Activated T-helper 17 cell treated with anti-CD3 and anti-CD28 coated beads, Interleukin-2, amount 50 U/mL, for 72 hours (primary cell): Measurements from ENCODE around the gene EGFR. TPM values are rescaled to one million over a fixed set of nuclear protein-coding genes. Genes with fewer than 3 reads are reported as not detected.
"Not testable (repeated sequence)": the region's sequence is repeated elsewhere in the genome, so short reads cannot be mapped to it uniquely, and the experiment has no call there.

Experiments
- ATAC-seq: fragments of 150-1000 bp; cut with Tn5 transposase; replicated peaks from 2 replicates; pipeline ENCODE4 v1.10.0; 2021; ENCODE audit warnings: mild to moderate bottlenecking, moderate library complexity
- H3K27ac Mint-ChIP-seq: one replicate; pipeline ENCODE4 v1.8.0; 2022; ENCODE audit warnings: mixed read lengths
- H3K27me3 Mint-ChIP-seq: one replicate; pipeline ENCODE4 v1.8.0; 2022; ENCODE audit warnings: mixed read lengths
- H3K36me3 Mint-ChIP-seq: one replicate; pipeline ENCODE4 v1.8.0; 2022; ENCODE audit warnings: low read depth, mild to moderate bottlenecking, mixed read lengths
- H3K4me1 Mint-ChIP-seq: one replicate; pipeline ENCODE4 v1.8.0; 2022; ENCODE audit warnings: mixed read lengths
- H3K4me3 Mint-ChIP-seq: one replicate; pipeline ENCODE4 v1.8.0; 2022; ENCODE audit warnings: mild to moderate bottlenecking, mixed read lengths
- H3K9me3 Mint-ChIP-seq: one replicate; pipeline ENCODE4 v1.8.0; 2022; ENCODE audit warnings: mixed read lengths
- total RNA-seq, 2 donors: library from RNA; stranded (reverse); gene quantifications; one replicate each; pipeline ENCODE4 v1.2.3, GENCODE V29; 2022

The EGFR gene
- total RNA-seq, 2 donors from 2014 or later: 0.02 TPM; not detected in 1

DNA sequence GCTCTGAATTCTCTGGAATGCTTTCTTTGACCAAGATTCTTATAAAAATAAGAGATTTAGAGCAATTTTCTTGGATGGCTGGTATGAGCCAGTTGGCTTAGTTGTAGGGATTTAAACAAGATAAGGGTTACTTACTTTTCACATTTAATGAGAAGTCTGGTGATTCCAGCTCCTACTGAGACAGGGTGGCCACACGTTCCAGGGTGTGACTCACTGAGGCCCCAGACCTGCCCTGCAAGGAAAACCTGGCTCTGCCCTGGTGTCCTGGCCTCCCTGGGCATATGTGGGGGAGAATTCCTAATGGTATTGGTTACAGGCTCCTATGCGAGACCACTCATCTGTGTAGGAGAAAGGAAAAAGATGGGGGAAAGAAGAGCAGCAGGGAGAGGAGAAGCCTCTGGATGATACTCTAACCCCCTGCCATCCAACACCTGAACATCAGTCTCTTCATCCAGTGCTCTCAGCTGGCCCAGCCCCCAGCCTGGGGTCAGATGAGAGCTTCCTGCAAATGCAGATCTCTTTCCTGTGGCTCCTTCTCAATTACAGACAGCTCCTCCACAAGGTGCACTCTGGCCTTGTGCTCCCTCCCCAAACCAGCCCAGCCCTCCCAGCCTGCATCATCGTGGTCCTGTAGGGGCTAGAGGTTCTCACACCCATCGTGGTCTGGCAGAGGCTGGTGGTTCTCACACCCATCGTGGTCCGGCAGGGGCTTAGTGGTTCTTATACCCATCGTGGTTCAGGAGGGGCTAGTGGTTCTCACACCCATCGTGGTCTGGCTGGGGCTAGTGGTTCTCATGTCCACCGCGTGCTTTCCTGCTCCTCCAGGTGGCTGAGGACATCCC, 139.9 kb downstream of the EGFR start:
- H3K36me3 Mint-ChIP-seq: no peaks in the 10 kb centered on the region
- H3K9me3 Mint-ChIP-seq: no peaks in the 10 kb centered on the region
- no peaks in the 10 kb centered on the region for H3K4me1 Mint-ChIP-seq

DNA sequence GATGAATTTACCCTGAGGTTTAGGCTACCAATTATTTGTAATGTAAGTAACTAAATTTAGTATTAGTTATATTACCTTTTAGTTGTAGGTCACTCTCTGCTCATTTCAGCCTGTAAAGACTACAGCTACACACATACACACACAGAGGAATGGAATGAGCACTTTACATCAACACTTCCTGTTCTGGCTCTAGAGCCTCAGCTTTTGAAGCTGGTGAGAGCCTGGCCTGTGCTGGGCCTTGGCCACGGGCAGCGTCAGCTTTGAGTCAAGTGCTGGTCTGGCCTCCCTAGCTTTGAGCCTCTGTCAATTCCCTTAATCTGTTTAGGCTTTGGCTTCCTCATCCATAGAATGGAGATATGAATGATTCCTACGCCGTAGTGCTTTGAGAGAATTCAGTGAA, 141.7 kb downstream of the EGFR start:
- H3K4me3 Mint-ChIP-seq: no peak overlapping the region
- peaks cover 9% of the 10 kb centered on the region for H3K27me3 Mint-ChIP-seq
- no peaks in the 10 kb centered on the region for H3K36me3 Mint-ChIP-seq
- no peaks in the 10 kb centered on the region for H3K9me3 Mint-ChIP-seq
- H3K4me1 Mint-ChIP-seq: no peaks in the 10 kb centered on the region
- H3K27ac Mint-ChIP-seq: no peak overlapping the region
- no peak for ATAC-seq

More for the DNA sequence above, 139.9 kb downstream of the EGFR start:
- H3K4me3 Mint-ChIP-seq: no peak overlapping the region
- H3K27me3 Mint-ChIP-seq: peaks cover 12% of the 10 kb centered on the region
- H3K27ac Mint-ChIP-seq: no peak overlapping the region
- ATAC-seq: no peak

DNA sequence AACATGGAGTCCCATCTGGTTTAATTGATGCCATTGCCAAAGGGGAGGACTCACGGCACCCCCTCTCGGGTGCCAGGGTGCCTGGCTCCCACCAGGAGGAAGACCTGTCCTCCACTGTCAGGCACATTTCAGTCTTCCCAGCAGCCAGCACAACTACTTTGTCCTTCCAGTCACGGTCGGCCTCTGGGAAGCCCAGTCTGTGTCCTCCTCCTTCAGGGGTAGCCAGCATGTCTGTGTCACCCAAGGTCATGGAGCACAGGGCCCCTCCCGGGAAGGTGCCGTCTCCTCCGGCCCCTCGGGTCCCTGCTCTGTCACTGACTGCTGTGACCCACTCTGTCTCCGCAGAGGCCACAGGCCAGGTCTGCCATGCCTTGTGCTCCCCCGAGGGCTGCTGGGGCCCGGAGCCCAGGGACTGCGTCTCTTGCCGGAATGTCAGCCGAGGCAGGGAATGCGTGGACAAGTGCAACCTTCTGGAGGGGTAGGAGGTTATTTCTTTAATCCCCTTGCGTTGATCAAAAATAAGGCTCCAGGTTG, 142.4 kb downstream of the EGFR start:
- Mint-ChIP-seq H3K36me3 (no peaks in the 10 kb centered on the region), H3K27ac (no peak overlapping the region), H3K27me3 (peaks cover 10% of the 10 kb centered on the region), H3K9me3 (peaks cover 1% of the 10 kb centered on the region), H3K4me3 (no peak overlapping the region), H3K4me1 (peaks cover 1% of the 10 kb centered on the region)
- ATAC-seq: no peak

GRCh38 chr7:55162476-55162875, 143.7 kb downstream of the EGFR start:
- H3K4me1 Mint-ChIP-seq: peaks cover 9% of the 10 kb centered on the region
- H3K27me3 Mint-ChIP-seq: peaks cover 10% of the 10 kb centered on the region
- no peak overlapping the region for H3K27ac Mint-ChIP-seq
- H3K9me3 Mint-ChIP-seq: peaks cover 8% of the 10 kb centered on the region
- H3K4me3 Mint-ChIP-seq: no peak overlapping the region
- no peak for ATAC-seq
- H3K36me3 Mint-ChIP-seq: no peaks in the 10 kb centered on the region

GRCh38 chr7:55163733-55164132, 144.9 kb downstream of the EGFR start:
- no peak overlapping the region for H3K27ac Mint-ChIP-seq
- ATAC-seq: no peak

DNA sequence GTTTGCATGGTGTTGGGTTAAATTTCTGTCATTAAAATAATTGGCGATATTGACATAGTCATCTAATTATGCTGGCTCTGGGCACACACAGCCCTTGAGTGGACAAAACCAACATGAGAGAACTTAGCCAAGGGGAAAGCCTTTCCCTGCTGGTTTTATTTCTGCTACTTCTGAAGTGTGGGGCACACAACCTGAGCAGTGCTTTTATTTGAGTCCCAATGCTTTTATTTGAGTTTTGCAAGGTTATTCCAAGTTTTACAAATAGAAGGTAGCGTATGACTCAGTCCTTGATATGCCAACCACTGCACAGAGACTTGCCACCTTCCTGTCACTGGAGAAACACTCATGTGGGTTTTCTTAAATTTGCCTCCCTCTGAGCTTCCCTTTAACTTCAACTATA, 145.7 kb downstream of the EGFR start:
- no peaks in the 10 kb centered on the region for H3K36me3 Mint-ChIP-seq
- peaks cover 7% of the 10 kb centered on the region for H3K27me3 Mint-ChIP-seq
- H3K4me3 Mint-ChIP-seq: no peak overlapping the region
- no peak for ATAC-seq
- no peak overlapping the region for H3K27ac Mint-ChIP-seq
- H3K4me1 Mint-ChIP-seq: peaks cover 9% of the 10 kb centered on the region
- peaks cover 8% of the 10 kb centered on the region for H3K9me3 Mint-ChIP-seq

More at GRCh38 chr7:55163733-55164132, 144.9 kb downstream of the EGFR start:
- Mint-ChIP-seq H3K36me3 (no peaks in the 10 kb centered on the region), H3K4me3 (no peak overlapping the region), H3K4me1 (peaks cover 9% of the 10 kb centered on the region), H3K27me3 (peaks cover 10% of the 10 kb centered on the region), H3K9me3 (peaks cover 8% of the 10 kb centered on the region)

DNA sequence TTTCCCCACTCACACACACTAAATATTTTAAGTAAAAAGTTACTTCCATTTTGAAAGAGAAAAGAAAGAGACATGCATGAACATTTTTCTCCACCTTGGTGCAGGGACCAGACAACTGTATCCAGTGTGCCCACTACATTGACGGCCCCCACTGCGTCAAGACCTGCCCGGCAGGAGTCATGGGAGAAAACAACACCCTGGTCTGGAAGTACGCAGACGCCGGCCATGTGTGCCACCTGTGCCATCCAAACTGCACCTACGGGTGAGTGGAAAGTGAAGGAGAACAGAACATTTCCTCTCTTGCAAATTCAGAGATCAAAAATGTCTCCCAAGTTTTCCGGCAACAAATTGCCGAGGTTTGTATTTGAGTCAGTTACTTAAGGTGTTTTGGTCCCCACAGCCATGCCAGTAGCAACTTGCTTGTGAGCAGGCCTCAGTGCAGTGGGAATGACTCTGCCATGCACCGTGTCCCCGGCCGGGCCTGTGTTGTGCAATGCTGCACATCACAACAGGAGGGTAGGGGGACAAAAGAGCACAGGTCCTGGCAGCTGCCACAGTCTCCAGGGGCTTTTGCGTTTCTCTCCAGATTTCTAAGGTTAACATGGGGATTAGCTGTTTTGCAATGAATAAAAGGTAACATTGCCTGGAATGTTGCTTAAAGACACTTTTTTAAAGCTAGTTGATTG, 146.5 kb downstream of the EGFR start:
- Mint-ChIP-seq H3K4me3 (no peak overlapping the region), H3K9me3 (peaks cover 8% of the 10 kb centered on the region), H3K36me3 (no peaks in the 10 kb centered on the region), H3K27ac (no peak overlapping the region), H3K4me1 (peaks cover 9% of the 10 kb centered on the region), H3K27me3 (peaks cover 8% of the 10 kb centered on the region)
- no peak for ATAC-seq

- not testable (repeated sequence) for H3K27ac Mint-ChIP-seq, H3K4me1 Mint-ChIP-seq, ATAC-seq, H3K9me3 Mint-ChIP-seq, H3K4me3 Mint-ChIP-seq, H3K36me3 Mint-ChIP-seq
- peaks cover 20% of the 10 kb centered on the region for H3K27me3 Mint-ChIP-seq
Measured at GRCh38 chr7:55167296-55167695, 148.5 kb downstream of the EGFR start.

DNA sequence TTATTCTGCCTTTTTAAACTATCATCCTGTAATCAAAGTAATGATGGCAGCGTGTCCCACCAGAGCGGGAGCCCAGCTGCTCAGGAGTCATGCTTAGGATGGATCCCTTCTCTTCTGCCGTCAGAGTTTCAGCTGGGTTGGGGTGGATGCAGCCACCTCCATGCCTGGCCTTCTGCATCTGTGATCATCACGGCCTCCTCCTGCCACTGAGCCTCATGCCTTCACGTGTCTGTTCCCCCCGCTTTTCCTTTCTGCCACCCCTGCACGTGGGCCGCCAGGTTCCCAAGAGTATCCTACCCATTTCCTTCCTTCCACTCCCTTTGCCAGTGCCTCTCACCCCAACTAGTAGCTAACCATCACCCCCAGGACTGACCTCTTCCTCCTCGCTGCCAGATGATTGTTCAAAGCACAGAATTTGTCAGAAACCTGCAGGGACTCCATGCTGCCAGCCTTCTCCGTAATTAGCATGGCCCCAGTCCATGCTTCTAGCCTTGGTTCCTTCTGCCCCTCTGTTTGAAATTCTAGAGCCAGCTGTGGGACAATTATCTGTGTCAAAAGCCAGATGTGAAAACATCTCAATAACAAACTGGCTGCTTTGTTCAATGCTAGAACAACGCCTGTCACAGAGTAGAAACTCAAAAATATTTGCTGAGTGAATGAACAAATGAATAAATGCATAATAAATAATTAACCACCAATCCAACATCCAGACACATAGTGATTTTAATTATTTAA, 151.7 kb downstream of the EGFR start:
- H3K4me1 Mint-ChIP-seq: peaks cover 9% of the 10 kb centered on the region
- ATAC-seq: no peak
- H3K27me3 Mint-ChIP-seq: peaks cover 20% of the 10 kb centered on the region
- no peak overlapping the region for H3K4me3 Mint-ChIP-seq
- peaks cover 8% of the 10 kb centered on the region for H3K9me3 Mint-ChIP-seq
- no peaks in the 10 kb centered on the region for H3K36me3 Mint-ChIP-seq
- H3K27ac Mint-ChIP-seq: no peak overlapping the region

DNA sequence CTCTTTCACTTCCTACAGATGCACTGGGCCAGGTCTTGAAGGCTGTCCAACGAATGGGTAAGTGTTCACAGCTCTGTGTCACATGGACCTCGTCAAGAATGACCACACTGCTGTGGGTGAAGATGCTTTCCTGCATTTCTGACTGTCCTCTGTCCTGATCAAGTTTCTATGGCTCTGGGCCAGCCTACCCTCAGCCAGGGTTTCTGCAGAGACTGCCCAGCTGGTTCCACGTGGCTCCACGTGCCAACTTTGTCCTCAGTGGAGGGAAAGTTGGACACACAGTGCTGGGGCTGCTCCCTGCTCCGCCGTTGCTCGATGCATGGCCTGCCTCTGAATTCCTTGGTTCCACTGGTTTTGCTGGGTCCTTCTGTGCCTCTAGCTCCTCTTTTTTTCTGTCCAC, 152.3 kb downstream of the EGFR start:
- Mint-ChIP-seq H3K27ac (no peak overlapping the region), H3K4me3 (no peak overlapping the region), H3K36me3 (no peaks in the 10 kb centered on the region), H3K4me1 (peaks cover 8% of the 10 kb centered on the region), H3K27me3 (peaks cover 20% of the 10 kb centered on the region), H3K9me3 (peaks cover 7% of the 10 kb centered on the region)
- ATAC-seq: no peak

DNA sequence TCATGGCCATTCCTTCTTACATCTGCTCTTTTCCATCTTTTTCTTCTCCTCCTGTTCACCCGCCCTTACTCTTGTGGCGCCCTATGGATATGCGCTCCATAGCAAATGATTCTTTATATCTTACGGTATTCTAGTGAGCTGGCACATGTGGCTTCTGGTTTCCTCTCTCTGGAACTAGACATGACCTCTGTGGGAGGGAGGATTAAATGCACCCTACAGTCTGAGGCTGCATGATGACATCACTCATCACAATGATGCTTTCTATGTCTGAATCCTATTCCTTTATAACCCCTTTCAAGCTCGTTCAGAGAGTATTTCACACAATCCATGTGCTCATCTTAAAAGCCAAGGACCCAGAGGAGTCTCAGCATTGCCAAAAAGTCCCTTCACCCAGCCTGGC, 153.3 kb downstream of the EGFR start:
- Mint-ChIP-seq H3K36me3 (no peaks in the 10 kb centered on the region), H3K4me1 (no peaks in the 10 kb centered on the region), H3K27me3 (peaks cover 16% of the 10 kb centered on the region), H3K4me3 (no peak overlapping the region), H3K9me3 (no peaks in the 10 kb centered on the region), H3K27ac (no peak overlapping the region)
- ATAC-seq: no peak

DNA sequence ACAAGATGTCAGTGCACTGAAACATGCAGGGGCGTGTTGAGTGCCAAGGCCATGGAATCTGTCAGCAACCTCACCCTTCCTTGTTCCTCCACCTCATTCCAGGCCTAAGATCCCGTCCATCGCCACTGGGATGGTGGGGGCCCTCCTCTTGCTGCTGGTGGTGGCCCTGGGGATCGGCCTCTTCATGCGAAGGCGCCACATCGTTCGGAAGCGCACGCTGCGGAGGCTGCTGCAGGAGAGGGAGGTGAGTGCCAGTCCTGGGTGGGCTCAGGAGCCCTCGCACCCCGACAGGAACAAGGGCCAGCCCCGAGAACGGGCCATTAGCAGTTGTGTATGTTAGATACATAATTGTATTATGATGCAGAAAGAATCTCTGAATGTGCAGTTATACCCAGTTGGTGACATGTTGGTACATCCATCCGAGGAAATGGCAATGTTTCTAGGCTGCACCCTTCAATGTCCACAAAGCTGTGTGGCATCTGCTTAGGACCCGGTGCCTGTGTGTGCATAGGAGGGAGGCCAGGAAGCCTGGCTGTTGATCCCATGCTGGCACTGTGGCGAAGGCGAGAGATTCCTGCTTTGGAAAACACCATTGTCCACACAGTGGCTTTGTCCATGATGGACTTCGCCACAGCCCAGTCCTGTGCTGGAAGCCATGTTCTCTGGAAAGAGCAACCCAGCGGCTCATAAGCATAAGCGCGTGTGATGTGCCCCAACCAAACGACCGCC, 154.2 kb downstream of the EGFR start:
- Mint-ChIP-seq H3K27ac (no peak overlapping the region), H3K4me1 (no peaks in the 10 kb centered on the region), H3K9me3 (no peaks in the 10 kb centered on the region), H3K36me3 (no peaks in the 10 kb centered on the region), H3K27me3 (peaks cover 16% of the 10 kb centered on the region), H3K4me3 (no peak overlapping the region)
- ATAC-seq: no peak

GRCh38 chr7:55173671-55174070, 154.9 kb downstream of the EGFR start:
- Mint-ChIP-seq H3K4me1 (no peaks in the 10 kb centered on the region), H3K9me3 (no peaks in the 10 kb centered on the region), H3K27me3 (peaks cover 16% of the 10 kb centered on the region), H3K36me3 (no peaks in the 10 kb centered on the region), H3K4me3 (no peak overlapping the region), H3K27ac (no peak overlapping the region)
- no peak for ATAC-seq

DNA sequence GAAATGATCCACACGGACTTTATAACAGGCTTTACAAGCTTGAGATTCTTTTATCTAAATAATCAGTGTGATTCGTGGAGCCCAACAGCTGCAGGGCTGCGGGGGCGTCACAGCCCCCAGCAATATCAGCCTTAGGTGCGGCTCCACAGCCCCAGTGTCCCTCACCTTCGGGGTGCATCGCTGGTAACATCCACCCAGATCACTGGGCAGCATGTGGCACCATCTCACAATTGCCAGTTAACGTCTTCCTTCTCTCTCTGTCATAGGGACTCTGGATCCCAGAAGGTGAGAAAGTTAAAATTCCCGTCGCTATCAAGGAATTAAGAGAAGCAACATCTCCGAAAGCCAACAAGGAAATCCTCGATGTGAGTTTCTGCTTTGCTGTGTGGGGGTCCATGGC, 155.6 kb downstream of the EGFR start:
- peaks cover 18% of the 10 kb centered on the region for H3K27me3 Mint-ChIP-seq
- no peaks in the 10 kb centered on the region for H3K36me3 Mint-ChIP-seq
- H3K9me3 Mint-ChIP-seq: no peaks in the 10 kb centered on the region
- no peak overlapping the region for H3K4me3 Mint-ChIP-seq
- H3K27ac Mint-ChIP-seq: no peak overlapping the region
- no peak for ATAC-seq
- no peaks in the 10 kb centered on the region for H3K4me1 Mint-ChIP-seq
